Activated naive CD8-positive, alpha-beta T cell treated with anti-CD3 and anti-CD28 coated beads, Interleukin-2, amount 10 ng/mL, durations not matched to agents 7 days and 5 days (primary cell): ENCODE results near the gene EPB41L4B. TPM values are rescaled to one million over a fixed set of nuclear protein-coding genes. Genes with fewer than 3 reads are reported as not detected.

Experiments
- ATAC-seq: fragments of 150-1000 bp; cut with Tn5 transposase; one replicate; pipeline ENCODE4 v1.10.0; 2021; ENCODE audit warnings: low read depth, moderate library complexity
- POLR2A ChIA-PET: fragments of 350-600 bp; sonication (Branson Sonifier 250); formaldehyde crosslinking; loops from one replicate; lab custom pipeline; 2021; ENCODE audit warnings: antibody characterized with exemption; lab: Charles Lee
- DNase-seq: peaks from one replicate; pipeline ENCODE4 v3.0.0; 2021
- H3K27ac Mint-ChIP-seq: one replicate; pipeline ENCODE4 v1.8.0; 2022; ENCODE audit warnings: mild to moderate bottlenecking, mixed read lengths
- H3K27me3 Mint-ChIP-seq: one replicate; pipeline ENCODE4 v1.8.0; 2022; ENCODE audit warnings: mild to moderate bottlenecking, moderate library complexity, mixed read lengths
- H3K36me3 Mint-ChIP-seq: one replicate; pipeline ENCODE4 v1.8.0; 2021; ENCODE audit warnings: mild to moderate bottlenecking, mixed read lengths
- H3K4me1 Mint-ChIP-seq: one replicate; pipeline ENCODE4 v1.8.0; 2021; ENCODE audit warnings: mixed read lengths
- H3K4me3 Mint-ChIP-seq: one replicate; pipeline ENCODE4 v1.8.0; 2022; ENCODE audit warnings: mild to moderate bottlenecking, moderate library complexity, mixed read lengths
- H3K9me3 Mint-ChIP-seq: one replicate; pipeline ENCODE4 v1.8.0; 2021; ENCODE audit warnings: mixed read lengths
- total RNA-seq, 2 experiments: library from RNA; stranded (reverse); gene quantifications; one replicate each; pipeline ENCODE4 v1.2.3, GENCODE V29; 2021

EPB41L4B gene
- total RNA-seq, 2 experiments from 2014 or later = not detected

DNA sequence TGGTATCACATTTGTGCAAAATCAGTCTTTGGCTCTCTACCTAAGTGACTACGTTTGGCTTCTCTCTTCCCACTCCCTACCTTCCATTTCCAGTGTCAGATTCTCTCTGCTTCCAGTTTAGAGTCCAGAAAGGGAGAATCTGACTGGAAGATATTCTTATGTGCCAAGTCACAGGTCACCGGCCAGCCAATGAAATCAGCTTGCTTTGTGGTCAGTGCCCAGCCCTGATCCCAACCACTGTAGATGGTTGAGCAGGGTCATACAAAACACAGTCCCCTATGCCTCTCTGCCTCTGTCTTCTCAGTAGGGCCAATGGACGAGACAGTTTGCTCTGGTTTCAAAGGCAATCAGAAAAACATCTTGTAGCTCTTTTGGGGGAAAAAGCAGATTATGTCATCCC lies 15.6 kb upstream of the EPB41L4B start:
- Mint-ChIP-seq H3K9me3 (no peaks in the 10 kb centered on the region), H3K4me3 (no peak overlapping the region), H3K27me3 (peaks cover 13% of the 10 kb centered on the region), H3K27ac (no peak overlapping the region), H3K4me1 (no peaks in the 10 kb centered on the region), H3K36me3 (no peaks in the 10 kb centered on the region)
- POLR2A ChIA-PET = no interaction called here
- DNase-seq = no peak
- ATAC-seq = no peak

GRCh38 chr9:109335929-109336328 lies 15.1 kb upstream of the EPB41L4B start:
- H3K9me3 Mint-ChIP-seq = no peaks in the 10 kb centered on the region
- H3K36me3 Mint-ChIP-seq = no peaks in the 10 kb centered on the region
- ATAC-seq (no peak), DNase-seq (no peak)
- POLR2A ChIA-PET = no interaction called here
- H3K27me3 Mint-ChIP-seq = peaks cover 13% of the 10 kb centered on the region
- no peak overlapping the region for H3K27ac Mint-ChIP-seq
- H3K4me3 Mint-ChIP-seq = no peak overlapping the region
- no peaks in the 10 kb centered on the region for H3K4me1 Mint-ChIP-seq

DNA sequence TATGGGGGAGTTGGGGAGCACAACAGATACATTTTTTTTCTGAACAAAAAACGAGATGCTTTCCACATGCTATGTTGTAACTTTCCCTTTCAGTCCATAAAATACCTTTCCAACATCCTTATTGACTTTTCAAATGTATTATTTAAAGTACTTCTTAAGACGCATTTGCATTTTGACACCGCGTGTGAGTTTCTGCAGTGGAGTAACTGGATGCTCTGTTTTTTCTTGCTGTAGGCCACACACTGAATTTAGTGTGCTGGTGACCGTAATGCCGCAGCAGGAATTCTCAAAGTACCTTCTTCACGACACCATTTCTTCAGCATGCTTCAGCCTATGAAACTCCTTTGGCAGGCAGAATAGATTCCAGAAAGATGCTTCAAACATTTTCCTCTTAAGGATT lies 14.3 kb upstream of the EPB41L4B start:
- Mint-ChIP-seq H3K27ac (no peak overlapping the region), H3K9me3 (no peaks in the 10 kb centered on the region), H3K36me3 (no peaks in the 10 kb centered on the region), H3K27me3 (peaks cover 13% of the 10 kb centered on the region), H3K4me3 (no peak overlapping the region), H3K4me1 (no peaks in the 10 kb centered on the region)
- DNase-seq (no peak), ATAC-seq (no peak)
- POLR2A ChIA-PET = no interaction called here

DNA sequence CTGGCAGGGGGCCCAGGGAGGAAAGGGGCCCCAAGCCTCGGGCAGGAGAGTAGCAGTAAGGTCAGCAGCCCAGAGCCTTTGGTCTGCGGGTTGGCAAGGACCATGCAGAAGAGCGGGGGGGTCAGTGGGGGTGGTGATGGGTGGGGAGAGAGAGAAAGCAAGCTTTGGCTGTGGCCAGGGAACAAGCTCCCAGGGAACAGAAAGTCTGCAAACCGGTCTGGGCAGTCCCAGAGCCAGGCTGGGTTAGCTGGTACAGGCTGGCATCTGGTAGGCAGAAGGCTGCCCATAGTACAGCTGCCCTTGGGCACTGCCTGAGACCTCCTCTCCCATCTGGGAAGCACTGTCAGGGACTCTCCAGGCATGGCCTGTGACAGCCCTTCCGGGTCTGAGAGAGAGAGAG lies 10.5 kb upstream of the EPB41L4B start:
- no peaks in the 10 kb centered on the region for H3K4me1 Mint-ChIP-seq
- DNase-seq (no peak), ATAC-seq (no peak)
- no peaks in the 10 kb centered on the region for H3K36me3 Mint-ChIP-seq
- H3K27me3 Mint-ChIP-seq = peaks cover 28% of the 10 kb centered on the region
- no peak overlapping the region for H3K4me3 Mint-ChIP-seq
- POLR2A ChIA-PET = no interaction called here
- no peaks in the 10 kb centered on the region for H3K9me3 Mint-ChIP-seq
- no peak overlapping the region for H3K27ac Mint-ChIP-seq

GRCh38 chr9:109329638-109330258 lies 8.9 kb upstream of the EPB41L4B start:
- peaks cover 25% of the 10 kb centered on the region for H3K27me3 Mint-ChIP-seq
- no peaks in the 10 kb centered on the region for H3K4me1 Mint-ChIP-seq
- POLR2A ChIA-PET = no interaction called here
- ATAC-seq (no peak), DNase-seq (no peak)
- H3K36me3 Mint-ChIP-seq = no peaks in the 10 kb centered on the region
- no peak overlapping the region for H3K27ac Mint-ChIP-seq
- H3K9me3 Mint-ChIP-seq = no peaks in the 10 kb centered on the region
- H3K4me3 Mint-ChIP-seq = no peak overlapping the region

- Mint-ChIP-seq H3K27me3 (peaks cover 25% of the 10 kb centered on the region), H3K4me3 (no peak overlapping the region), H3K36me3 (no peaks in the 10 kb centered on the region), H3K27ac (no peak overlapping the region), H3K9me3 (no peaks in the 10 kb centered on the region), H3K4me1 (no peaks in the 10 kb centered on the region)
- POLR2A ChIA-PET = no interaction called here
- DNase-seq = no peak
- no peak for ATAC-seq
Observed at GRCh38 chr9:109328978-109329637, 8.2 kb upstream of the EPB41L4B start.

DNA sequence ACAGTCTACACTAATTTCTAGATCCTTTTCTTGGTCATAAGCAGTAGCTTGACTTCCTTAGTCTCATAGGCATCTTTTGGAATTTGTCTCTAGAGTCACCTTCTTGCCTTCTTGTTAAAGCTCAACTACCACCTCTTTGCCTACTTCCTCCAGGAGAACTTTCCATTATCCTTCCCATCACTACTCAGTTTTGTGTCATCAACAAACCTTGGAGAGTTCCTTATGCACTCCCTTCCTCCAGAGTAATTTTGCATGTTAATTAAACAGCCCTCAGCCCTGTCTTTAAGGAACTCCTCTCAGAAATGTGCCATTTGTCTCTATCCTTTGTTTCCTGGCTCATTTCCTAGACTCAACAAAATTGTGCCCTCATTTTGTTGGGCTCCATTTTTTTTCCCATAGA lies 4.2 kb upstream of the EPB41L4B start:
- no peak overlapping the region for H3K27ac Mint-ChIP-seq
- peaks cover 2% of the 10 kb centered on the region for H3K4me1 Mint-ChIP-seq
- no peak for DNase-seq
- H3K9me3 Mint-ChIP-seq = no peaks in the 10 kb centered on the region
- H3K36me3 Mint-ChIP-seq = no peaks in the 10 kb centered on the region
- H3K27me3 Mint-ChIP-seq = peaks cover 28% of the 10 kb centered on the region
- no peak for ATAC-seq
- no peak overlapping the region for H3K4me3 Mint-ChIP-seq
- POLR2A ChIA-PET = no interaction called here

- POLR2A ChIA-PET = no interaction called here
- no peak overlapping the region for H3K27ac Mint-ChIP-seq
- ATAC-seq (no peak), DNase-seq (no peak)
- peaks cover 6% of the 10 kb centered on the region for H3K4me1 Mint-ChIP-seq
- no peaks in the 10 kb centered on the region for H3K36me3 Mint-ChIP-seq
- no peaks in the 10 kb centered on the region for H3K9me3 Mint-ChIP-seq
- no peak overlapping the region for H3K4me3 Mint-ChIP-seq
- H3K27me3 Mint-ChIP-seq = peaks cover 39% of the 10 kb centered on the region
Observed at GRCh38 chr9:109323771-109324170, 2.9 kb upstream of the EPB41L4B start.

DNA sequence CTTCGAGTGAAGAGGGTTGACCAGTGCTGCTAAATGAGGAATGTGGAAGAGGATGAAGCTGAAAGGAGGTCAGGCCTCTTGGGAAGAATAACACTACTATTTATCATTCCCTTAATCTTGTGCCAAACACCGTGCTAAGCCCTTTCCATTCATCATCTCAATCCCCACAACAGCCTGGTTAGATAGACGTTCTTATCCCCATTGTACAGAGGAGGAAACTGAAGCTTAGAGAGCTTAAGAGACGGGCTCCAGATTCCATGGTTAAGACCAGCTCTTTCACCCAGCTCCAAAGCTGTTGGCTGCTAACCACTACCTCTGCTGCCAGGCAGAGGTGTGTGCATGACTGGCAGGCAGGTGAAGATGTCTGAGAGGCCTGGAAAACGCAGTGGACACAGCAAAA lies 868 bp upstream of the EPB41L4B start:
- no peaks in the 10 kb centered on the region for H3K9me3 Mint-ChIP-seq
- peaks cover 6% of the 10 kb centered on the region for H3K4me1 Mint-ChIP-seq
- POLR2A ChIA-PET = no interaction called here
- DNase-seq (no peak), ATAC-seq (no peak)
- H3K36me3 Mint-ChIP-seq = no peaks in the 10 kb centered on the region
- H3K4me3 Mint-ChIP-seq = no peak overlapping the region
- peaks cover 42% of the 10 kb centered on the region for H3K27me3 Mint-ChIP-seq
- H3K27ac Mint-ChIP-seq = no peak overlapping the region

- no peaks in the 10 kb centered on the region for H3K9me3 Mint-ChIP-seq
- H3K27me3 Mint-ChIP-seq = peaks cover 52% of the 10 kb centered on the region
- H3K36me3 Mint-ChIP-seq = no peaks in the 10 kb centered on the region
- POLR2A ChIA-PET = no interaction called here
- H3K27ac Mint-ChIP-seq = no peak overlapping the region
- H3K4me3 Mint-ChIP-seq = no peak overlapping the region
- DNase-seq (peak; percentile 36), ATAC-seq (no peak)
- H3K4me1 Mint-ChIP-seq = peaks cover 6% of the 10 kb centered on the region
Observed at GRCh38 chr9:109320331-109320741, 523 bp downstream of the EPB41L4B start.

GRCh38 chr9:109319626-109320241 lies 1.1 kb downstream of the EPB41L4B start:
- Mint-ChIP-seq H3K27me3 (peaks cover 58% of the 10 kb centered on the region), H3K36me3 (no peaks in the 10 kb centered on the region), H3K4me3 (peak overlapping the region; percentile 66), H3K27ac (no peak overlapping the region), H3K9me3 (no peaks in the 10 kb centered on the region), H3K4me1 (peaks cover 6% of the 10 kb centered on the region)
- peak; percentile 18 for ATAC-seq
- DNase-seq = peak; percentile 43
- POLR2A ChIA-PET = no interaction called here

- peak; percentile 36 for DNase-seq
- no peaks in the 10 kb centered on the region for H3K9me3 Mint-ChIP-seq
- POLR2A ChIA-PET = interaction anchor here (0.6 kb wide), 1 partner anchor 190 kb away, joined by 6 read pairs; no protein-coding TSS in a partner anchor
- H3K4me1 Mint-ChIP-seq = peaks cover 6% of the 10 kb centered on the region
- peak overlapping the region; percentile 66 for H3K4me3 Mint-ChIP-seq
- no peak for ATAC-seq
- peaks cover 58% of the 10 kb centered on the region for H3K27me3 Mint-ChIP-seq
- H3K36me3 Mint-ChIP-seq = no peaks in the 10 kb centered on the region
- H3K27ac Mint-ChIP-seq = no peak overlapping the region
Observed at GRCh38 chr9:109319017-109319625, 1.7 kb downstream of the EPB41L4B start.

GRCh38 chr9:109317979-109318741 lies 2.7 kb downstream of the EPB41L4B start:
- no peaks in the 10 kb centered on the region for H3K9me3 Mint-ChIP-seq
- DNase-seq (no peak), ATAC-seq (no peak)
- H3K27ac Mint-ChIP-seq = no peak overlapping the region
- H3K4me1 Mint-ChIP-seq = peaks cover 6% of the 10 kb centered on the region
- POLR2A ChIA-PET = interaction anchor here (0.6 kb wide), 1 partner anchor 189 kb away, joined by 6 read pairs; no protein-coding TSS in a partner anchor
- no peaks in the 10 kb centered on the region for H3K36me3 Mint-ChIP-seq
- H3K27me3 Mint-ChIP-seq = peaks cover 58% of the 10 kb centered on the region
- H3K4me3 Mint-ChIP-seq = no peak overlapping the region
